MG63 (cell line): Measurements from ENCODE around the gene MPDU1. TPM values are rescaled to one million over a fixed set of nuclear protein-coding genes. Genes with fewer than 3 reads are reported as not detected.

Experiments
- DNase-seq: peaks from one replicate; pipeline ENCODE4 v3.0.0-alpha.2; 2020
- H3K27me3 ChIP-seq: fragments of 250-450 bp; sonication (Bioruptor Pico); 2 replicates; pipeline ENCODE4 v1.5.1; 2020; ENCODE audit warnings: mild to moderate bottlenecking, moderate library complexity
- H3K36me3 ChIP-seq: fragments of 250-450 bp; sonication (Bioruptor Pico); 2 replicates; pipeline ENCODE4 v1.5.1; 2020; ENCODE audit warnings: mild to moderate bottlenecking, moderate library complexity
- H3K4me3 ChIP-seq: fragments of 250-450 bp; sonication (Bioruptor Pico); 2 replicates; pipeline ENCODE4 v1.5.1; 2020; ENCODE audit warnings: mild to moderate bottlenecking, moderate library complexity
- H3K9me3 ChIP-seq: fragments of 250-450 bp; sonication (Bioruptor Pico); 2 replicates; pipeline ENCODE4 v1.5.1; 2020; ENCODE audit warnings: mild to moderate bottlenecking, moderate library complexity
- total RNA-seq: library from RNA; depleted of rRNA; stranded (reverse); fragments of >200 nt; shearing (Covaris generic); gene quantifications from 2 replicates; pipeline ENCODE4 v1.2.3, GENCODE V29; 2014; ENCODE audit warnings: low replicate concordance

MPDU1 gene
- total RNA-seq, 1 experiment from 2014 or later, result 96.0 TPM

DNA sequence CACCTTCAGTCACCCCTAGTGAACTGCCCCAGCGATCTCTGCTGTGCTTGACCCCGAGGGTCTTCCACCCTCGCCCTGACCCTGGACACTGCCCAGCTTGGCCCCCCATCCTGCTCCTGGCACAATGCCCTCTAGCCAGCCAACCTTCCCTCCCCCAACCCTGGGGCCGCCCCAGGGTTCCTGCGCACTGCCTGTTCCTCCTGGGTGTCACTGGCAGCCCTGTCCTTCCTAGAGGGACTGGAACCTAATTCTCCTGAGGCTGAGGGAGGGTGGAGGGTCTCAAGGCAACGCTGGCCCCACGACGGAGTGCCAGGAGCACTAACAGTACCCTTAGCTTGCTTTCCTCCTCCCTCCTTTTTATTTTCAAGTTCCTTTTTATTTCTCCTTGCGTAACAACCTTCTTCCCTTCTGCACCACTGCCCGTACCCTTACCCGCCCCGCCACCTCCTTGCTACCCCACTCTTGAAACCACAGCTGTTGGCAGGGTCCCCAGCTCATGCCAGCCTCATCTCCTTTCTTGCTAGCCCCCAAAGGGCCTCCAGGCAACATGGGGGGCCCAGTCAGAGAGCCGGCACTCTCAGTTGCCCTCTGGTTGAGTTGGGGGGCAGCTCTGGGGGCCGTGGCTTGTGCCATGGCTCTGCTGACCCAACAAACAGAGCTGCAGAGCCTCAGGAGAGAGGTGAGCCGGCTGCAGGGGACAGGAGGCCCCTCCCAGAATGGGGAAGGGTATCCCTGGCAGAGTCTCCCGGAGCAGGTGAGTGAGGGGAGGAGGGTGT lies 24.9 kb upstream of the MPDU1 start, which contains the start of gene TNFSF13:
TSS of gene TNFSF13 (plus strand) at position 207 of the 776 bp plus-strand sequence. CDS start at position 497, 290 bp downstream.
- no peak for DNase-seq
- H3K4me3 ChIP-seq, result no peak within 1 kb of the TSS
- H3K36me3 ChIP-seq, result no peaks in the 10 kb centered on the region; the same call in 1 of the 2 replicates
- no peaks in the 10 kb centered on the region for H3K27me3 ChIP-seq
- H3K9me3 ChIP-seq, result no peaks in the 10 kb centered on the region

DNA sequence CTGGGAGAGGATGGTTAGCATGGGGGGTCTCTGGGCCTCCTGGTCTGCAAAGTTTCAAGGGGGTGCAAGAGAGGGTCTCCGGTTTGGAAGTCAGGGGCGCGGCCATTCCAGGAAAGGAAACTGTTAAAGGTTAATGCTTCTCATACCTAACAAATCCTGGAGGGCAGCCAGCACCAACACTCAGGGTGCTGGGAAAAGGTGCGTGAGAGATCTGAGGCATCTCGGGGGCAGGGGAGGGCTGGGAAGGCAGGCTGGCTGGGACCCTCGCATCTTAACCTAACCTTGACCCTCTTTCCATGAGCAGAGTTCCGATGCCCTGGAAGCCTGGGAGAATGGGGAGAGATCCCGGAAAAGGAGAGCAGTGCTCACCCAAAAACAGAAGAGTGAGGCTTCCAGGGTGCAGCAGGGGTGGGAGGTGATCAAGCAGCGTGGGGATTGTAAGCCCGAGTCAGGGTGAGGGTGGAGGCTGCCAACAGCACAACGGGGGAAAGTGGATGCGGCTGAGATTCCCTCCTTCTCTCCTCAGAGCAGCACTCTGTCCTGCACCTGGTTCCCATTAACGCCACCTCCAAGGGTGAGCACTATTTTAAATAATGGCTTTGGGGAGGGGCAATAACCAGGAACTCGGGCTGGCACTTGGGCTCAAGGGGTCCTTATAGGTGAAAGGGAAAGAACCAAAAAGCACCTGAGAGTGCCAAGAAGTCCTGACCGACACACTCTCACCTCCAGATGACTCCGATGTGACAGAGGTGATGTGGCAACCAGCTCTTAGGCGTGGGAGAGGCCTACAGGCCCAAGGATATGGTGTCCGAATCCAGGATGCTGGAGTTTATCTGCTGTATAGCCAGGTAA lies 24.1 kb upstream of the MPDU1 start:
- H3K9me3 ChIP-seq, result no peaks in the 10 kb centered on the region
- DNase-seq, result no peak
- H3K4me3 ChIP-seq, result no peak overlapping the region
- H3K36me3 ChIP-seq, result peaks cover 8% of the 10 kb centered on the region
- H3K27me3 ChIP-seq, result no peaks in the 10 kb centered on the region

DNA sequence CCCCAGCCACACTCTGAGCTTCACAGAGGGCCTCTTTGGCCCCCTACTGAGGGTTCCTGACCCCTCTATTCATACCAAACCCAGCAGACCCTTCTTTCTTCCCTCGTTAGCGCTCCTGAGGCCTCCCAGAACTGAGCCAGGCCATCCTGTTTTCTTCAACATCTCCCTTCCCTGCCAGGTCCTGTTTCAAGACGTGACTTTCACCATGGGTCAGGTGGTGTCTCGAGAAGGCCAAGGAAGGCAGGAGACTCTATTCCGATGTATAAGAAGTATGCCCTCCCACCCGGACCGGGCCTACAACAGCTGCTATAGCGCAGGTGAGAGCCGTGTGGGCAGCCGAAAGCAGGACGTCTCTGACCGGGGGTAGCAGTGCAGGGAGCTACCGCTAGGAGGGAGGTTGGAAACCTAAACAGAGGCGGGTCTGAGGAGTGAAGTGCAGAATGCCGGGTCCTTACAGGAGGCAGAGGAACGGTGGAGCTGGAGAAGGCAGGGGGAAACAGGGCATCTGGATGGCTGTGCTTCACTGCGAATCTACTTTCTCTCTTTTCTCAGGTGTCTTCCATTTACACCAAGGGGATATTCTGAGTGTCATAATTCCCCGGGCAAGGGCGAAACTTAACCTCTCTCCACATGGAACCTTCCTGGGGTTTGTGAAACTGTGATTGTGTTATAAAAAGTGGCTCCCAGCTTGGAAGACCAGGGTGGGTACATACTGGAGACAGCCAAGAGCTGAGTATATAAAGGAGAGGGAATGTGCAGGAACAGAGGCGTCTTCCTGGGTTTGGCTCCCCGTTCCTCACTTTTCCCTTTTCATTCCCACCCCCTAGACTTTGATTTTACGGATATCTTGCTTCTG lies 23.3 kb upstream of the MPDU1 start:
- no peaks in the 10 kb centered on the region for H3K9me3 ChIP-seq
- H3K36me3 ChIP-seq, result peaks cover 9% of the 10 kb centered on the region
- peak overlapping the region; percentile 71 for H3K4me3 ChIP-seq
- no peaks in the 10 kb centered on the region for H3K27me3 ChIP-seq
- DNase-seq, result peak; percentile 26

DNA sequence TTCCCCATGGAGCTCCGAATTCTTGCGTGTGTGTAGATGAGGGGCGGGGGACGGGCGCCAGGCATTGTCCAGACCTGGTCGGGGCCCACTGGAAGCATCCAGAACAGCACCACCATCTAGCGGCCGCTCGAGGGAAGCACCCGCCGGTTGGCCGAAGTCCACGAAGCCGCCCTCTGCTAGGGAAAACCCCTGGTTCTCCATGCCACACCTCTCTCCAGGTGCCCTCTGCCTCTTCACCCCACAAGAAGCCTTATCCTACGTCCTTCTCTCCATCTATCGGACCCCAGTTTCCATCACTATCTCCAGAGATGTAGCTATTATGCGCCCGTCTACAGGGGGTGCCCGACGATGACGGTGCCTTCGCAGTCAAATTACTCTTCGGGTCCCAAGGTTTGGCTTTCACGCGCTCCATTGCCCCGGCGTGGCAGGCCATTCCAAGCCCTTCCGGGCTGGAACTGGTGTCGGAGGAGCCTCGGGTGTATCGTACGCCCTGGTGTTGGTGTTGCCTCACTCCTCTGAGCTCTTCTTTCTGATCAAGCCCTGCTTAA lies 22.6 kb upstream of the MPDU1 start:
- DNase-seq, result peak; percentile 81
- no peaks in the 10 kb centered on the region for H3K9me3 ChIP-seq
- peaks cover 13% of the 10 kb centered on the region for H3K36me3 ChIP-seq
- no peaks in the 10 kb centered on the region for H3K27me3 ChIP-seq
- peak overlapping the region; percentile 71 for H3K4me3 ChIP-seq

DNA sequence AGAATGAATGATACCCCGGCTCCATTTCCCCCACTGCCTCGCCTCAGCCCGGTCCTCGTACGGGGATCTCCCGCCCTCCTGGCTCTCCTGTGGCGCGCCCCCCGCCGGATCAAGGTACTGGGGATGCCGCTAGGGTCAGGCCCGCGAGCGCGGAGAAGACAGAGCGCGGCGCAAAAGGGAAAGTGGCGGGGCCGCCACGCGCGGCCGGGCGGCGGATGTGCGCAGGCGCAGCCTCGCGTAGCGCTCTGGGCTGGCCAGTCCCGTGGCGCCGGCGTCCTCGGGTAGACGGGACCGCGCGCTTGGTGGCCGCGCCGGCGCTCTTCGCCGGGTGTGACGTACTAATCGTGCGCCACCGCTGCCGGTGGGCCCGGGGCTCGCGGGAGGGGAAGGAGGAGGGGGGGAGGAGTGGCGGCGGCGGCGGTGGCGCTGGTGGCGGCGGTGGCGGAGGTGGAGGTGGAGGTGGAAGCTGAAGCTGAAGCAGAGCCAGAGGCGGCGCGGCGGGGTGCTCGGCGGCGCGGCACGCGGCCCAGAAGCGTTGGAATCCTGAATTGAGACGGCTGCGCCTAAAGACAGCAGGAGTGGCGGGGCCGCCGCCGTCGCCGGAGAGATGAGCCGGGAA lies 22.0 kb upstream of the MPDU1 start, which contains the start of gene SENP3:
TSS of gene SENP3 (plus strand) at position 331 of the 619 bp plus-strand sequence. CDS start 1,158 bp downstream, outside the sequence.
- peaks cover 13% of the 10 kb centered on the region for H3K36me3 ChIP-seq
- peak within 1 kb of the TSS; percentile 71 for H3K4me3 ChIP-seq
- no peaks in the 10 kb centered on the region for H3K9me3 ChIP-seq
- DNase-seq, result peak; percentile 87
- H3K27me3 ChIP-seq, result no peaks in the 10 kb centered on the region

DNA sequence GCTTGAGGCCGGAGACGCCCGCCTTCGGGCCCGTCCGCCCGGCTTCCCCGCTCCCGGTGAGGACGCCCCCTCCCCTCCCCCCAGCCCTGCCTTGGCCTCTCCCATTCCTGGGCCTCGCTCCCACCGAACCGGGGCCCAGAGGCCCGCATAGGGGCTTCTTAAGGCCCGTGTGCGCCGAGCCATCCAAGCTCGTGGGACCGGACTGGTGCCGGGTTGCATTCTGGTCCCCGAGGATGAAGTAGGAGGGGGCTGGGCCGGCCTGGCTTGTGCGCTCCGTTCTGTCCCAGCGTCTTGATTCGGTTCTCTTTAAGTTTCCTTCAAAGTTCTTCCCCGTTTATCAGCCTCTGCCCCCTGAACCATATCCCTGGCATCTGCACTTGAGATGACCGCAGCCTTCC lies 21.4 kb upstream of the MPDU1 start:
- H3K9me3 ChIP-seq, result no peaks in the 10 kb centered on the region
- H3K27me3 ChIP-seq, result no peaks in the 10 kb centered on the region
- peaks cover 18% of the 10 kb centered on the region for H3K36me3 ChIP-seq
- peak overlapping the region; percentile 71 for H3K4me3 ChIP-seq
- no peak for DNase-seq

DNA sequence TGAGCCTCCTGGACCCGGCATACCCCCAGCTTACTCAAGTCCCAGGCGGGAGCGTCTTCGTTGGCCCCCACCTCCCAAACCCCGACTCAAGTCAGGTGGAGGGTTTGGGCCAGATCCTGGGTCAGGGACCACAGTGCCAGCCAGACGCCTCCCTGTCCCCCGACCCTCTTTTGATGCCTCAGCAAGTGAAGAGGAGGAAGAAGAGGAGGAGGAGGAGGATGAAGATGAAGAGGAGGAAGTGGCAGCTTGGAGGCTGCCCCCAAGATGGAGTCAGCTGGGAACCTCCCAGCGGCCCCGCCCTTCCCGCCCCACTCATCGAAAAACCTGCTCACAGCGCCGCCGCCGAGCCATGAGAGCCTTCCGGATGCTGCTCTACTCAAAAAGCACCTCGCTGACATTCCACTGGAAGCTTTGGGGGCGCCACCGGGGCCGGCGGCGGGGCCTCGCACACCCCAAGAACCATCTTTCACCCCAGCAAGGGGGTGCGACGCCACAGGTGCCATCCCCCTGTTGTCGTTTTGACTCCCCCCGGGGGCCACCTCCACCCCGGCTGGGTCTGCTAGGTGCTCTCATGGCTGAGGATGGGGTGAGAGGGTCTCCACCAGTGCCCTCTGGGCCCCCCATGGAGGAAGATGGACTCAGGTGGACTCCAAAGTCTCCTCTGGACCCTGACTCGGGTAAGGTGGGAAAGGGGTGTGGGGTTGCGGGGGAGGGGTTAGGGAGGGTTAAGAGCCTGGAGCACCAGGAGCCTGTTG lies 20.4 kb upstream of the MPDU1 start:
- no peaks in the 10 kb centered on the region for H3K9me3 ChIP-seq
- DNase-seq, result no peak
- no peaks in the 10 kb centered on the region for H3K27me3 ChIP-seq
- peaks cover 18% of the 10 kb centered on the region for H3K36me3 ChIP-seq
- peak overlapping the region; percentile 71 for H3K4me3 ChIP-seq

DNA sequence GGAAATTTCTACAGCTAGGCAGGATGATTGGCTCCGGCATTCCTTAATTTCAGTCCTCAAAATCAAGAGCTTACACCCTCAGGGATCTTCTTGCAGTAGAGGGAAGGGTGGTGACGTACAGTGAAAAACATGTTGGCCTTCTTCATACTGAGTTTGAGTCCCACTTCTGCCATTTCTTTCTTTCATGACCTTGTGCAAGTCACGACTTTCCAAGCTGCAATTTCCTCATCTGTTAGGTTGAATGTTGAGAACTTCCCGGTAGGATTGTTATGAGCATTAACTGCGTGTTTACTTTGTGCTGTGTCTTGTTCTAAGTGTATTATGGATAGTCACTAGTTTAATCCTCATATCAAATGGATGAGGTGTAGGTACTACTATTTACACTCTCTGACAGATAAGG lies 14.1 kb upstream of the MPDU1 start:
- no peak overlapping the region for H3K4me3 ChIP-seq
- DNase-seq, result no peak
- no peaks in the 10 kb centered on the region for H3K9me3 ChIP-seq
- no peaks in the 10 kb centered on the region for H3K27me3 ChIP-seq
- peaks cover 31% of the 10 kb centered on the region for H3K36me3 ChIP-seq

DNA sequence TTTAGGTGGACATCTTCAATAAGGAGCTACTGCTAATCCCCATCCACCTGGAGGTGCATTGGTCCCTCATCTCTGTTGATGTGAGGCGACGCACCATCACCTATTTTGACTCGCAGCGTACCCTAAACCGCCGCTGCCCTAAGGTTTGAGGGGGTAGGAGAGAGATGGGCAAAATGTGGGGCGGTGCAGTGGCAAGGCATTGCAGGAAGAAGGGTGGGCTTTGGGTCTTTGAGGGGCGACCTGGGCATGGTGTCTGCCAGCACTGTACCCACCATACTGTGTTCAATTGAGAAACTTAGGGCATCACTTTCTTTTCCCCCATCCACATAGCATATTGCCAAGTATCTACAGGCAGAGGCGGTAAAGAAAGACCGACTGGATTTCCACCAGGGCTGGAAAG lies 13.3 kb upstream of the MPDU1 start:
- Histone ChIP-seq H3K4me3 (no peak overlapping the region), H3K9me3 (no peaks in the 10 kb centered on the region), H3K36me3 (peaks cover 38% of the 10 kb centered on the region), H3K27me3 (no peaks in the 10 kb centered on the region)
- DNase-seq, result no peak

DNA sequence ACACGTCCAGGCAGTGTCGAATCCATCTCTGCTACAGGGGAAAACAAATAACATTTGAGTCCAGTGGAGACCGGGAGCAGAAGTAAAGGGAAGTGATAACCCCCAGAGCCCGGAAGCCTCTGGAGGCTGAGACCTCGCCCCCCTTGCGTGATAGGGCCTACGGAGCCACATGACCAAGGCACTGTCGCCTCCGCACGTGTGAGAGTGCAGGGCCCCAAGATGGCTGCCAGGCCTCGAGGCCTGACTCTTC lies 11.4 kb upstream of the MPDU1 start:
- H3K9me3 ChIP-seq, result no peaks in the 10 kb centered on the region
- no peak for DNase-seq
- no peaks in the 10 kb centered on the region for H3K27me3 ChIP-seq
- peak overlapping the region; percentile 55 for H3K4me3 ChIP-seq
- peaks cover 48% of the 10 kb centered on the region for H3K36me3 ChIP-seq

DNA sequence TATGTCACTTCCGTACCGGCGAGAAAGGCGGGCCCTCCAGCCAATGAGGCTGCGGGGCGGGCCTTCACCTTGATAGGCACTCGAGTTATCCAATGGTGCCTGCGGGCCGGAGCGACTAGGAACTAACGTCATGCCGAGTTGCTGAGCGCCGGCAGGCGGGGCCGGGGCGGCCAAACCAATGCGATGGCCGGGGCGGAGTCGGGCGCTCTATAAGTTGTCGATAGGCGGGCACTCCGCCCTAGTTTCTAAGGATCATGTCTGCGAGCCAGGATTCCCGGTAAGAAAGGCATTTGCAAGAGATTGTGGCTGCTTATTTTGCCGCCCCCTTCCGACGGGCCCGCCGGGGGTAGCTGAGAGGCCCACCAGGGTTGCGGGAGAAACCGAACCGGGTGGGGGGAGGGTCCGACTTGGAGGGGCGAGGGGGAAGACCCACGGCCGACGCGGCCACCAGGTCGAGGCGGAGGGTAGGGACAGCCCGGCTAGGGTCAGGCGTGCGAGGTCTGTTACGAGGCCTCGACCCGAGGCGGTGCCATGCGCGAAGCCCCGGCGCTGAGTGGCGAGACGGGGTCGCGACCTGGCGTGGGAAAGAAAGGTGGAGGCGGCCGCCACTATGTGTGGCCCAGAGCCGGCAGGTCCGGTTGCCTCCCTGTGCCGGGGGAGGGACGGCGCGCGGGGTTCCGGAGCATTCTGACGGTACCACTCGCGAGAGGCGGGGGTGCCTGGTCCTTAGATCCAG lies 10.9 kb upstream of the MPDU1 start:
- H3K4me3 ChIP-seq, result peak overlapping the region; percentile 86
- peak; percentile 97 for DNase-seq
- no peaks in the 10 kb centered on the region for H3K27me3 ChIP-seq
- no peaks in the 10 kb centered on the region for H3K9me3 ChIP-seq
- H3K36me3 ChIP-seq, result peaks cover 53% of the 10 kb centered on the region

DNA sequence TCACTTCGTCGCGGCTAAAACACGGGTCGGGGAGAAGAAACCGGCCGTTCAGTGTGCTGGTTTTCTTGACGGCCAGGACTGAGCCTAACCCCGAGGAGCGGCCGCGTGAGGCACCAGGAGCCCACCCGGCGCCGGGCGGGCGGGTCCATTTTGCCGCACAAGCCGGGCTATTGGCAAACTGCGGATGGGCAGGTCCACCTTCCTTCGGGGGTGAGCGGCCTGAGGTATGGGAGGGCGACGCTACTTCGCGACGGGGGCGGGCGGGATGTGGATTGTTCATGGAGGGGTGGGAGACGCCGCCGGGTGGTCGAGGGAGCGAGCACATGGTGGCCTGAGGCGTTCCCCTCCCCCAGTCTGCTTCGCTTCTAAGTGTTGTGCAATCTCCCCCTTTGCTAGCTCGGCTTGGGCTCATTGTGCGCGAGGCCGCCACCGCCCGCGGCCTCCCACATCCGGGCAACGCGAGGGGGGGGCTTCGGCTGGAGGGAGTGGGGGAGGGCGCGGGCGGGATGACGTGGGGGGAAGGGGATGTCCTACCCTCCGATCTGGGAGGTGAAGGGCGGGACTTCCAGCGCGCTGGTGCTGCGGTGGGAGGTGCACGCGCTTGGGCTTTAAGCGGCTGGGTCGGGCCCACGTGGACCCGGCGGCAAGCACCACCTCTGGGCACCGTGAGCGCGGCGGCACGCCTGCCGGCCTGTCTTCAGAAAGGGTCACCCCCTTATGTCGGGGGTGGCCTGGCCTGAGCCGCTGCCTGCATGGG lies 10.2 kb upstream of the MPDU1 start:
- Histone ChIP-seq H3K9me3 (no peaks in the 10 kb centered on the region), H3K36me3 (peaks cover 59% of the 10 kb centered on the region), H3K27me3 (no peaks in the 10 kb centered on the region), H3K4me3 (peak overlapping the region; percentile 86)
- peak; percentile 77 for DNase-seq

DNA sequence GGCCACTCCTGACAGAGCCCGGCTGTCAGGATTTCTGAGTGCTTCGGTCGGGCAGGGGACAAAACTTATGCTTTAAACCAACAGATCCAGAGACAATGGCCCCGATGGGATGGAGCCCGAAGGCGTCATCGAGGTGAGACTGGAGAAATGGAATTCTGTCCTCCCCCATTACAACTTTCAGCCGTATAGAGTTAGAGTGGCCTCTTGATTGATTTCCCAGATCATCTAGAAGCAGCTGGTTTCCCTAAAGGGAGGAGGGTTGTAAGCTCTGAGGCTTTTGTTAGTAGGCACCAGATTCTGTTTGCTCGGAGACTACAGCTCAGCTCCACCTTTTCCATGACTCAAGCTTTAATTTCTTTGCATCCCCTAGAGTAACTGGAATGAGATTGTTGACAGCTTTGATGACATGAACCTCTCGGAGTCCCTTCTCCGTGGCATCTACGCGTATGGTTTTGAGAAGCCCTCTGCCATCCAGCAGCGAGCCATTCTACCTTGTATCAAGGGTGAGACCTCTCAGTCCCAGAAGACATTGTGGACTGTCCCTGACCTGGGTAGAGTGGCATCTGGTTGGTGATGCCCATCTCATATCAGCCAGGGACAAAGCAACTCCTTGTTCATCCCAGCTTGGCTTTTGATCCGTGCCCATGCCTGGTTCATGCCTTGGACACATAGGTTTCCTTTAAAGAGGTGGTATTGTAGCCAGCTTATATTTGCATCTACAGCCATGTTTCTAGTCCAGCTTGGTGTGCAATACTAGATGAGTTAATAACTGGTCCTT lies 9.3 kb upstream of the MPDU1 start:
- H3K27me3 ChIP-seq, result no peaks in the 10 kb centered on the region
- peaks cover 61% of the 10 kb centered on the region for H3K36me3 ChIP-seq
- no peak for DNase-seq
- H3K9me3 ChIP-seq, result no peaks in the 10 kb centered on the region
- peak overlapping the region; percentile 86 for H3K4me3 ChIP-seq

DNA sequence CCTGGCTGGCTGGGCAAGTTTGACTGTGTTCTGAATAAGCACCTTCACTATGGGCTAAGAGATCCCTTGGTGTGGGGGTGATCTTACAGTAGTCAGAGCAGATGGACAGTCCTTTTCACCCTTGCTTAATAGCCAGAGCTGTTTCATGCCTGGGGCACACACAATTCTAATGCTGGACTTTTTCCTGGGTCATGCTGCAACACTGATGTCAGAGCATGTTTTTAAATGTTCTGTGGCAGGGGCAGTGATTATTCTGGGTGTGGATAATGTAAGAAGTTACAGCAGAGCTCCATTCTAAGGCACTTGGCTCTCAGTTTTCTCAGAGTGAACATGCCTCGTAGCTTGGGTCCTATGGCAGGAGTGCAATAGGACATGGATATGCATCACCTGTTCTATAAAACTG lies 8.2 kb upstream of the MPDU1 start:
- DNase-seq, result no peak
- peak overlapping the region; percentile 86 for H3K4me3 ChIP-seq

More for the DNA sequence above, 8.2 kb upstream of the MPDU1 start:
- Histone ChIP-seq H3K27me3 (no peaks in the 10 kb centered on the region), H3K9me3 (no peaks in the 10 kb centered on the region), H3K36me3 (peaks cover 59% of the 10 kb centered on the region)
